SK-N-SH treated with all-trans-retinoic acid at 6 μM for 48 hours (cell line): Measurements from ENCODE around the gene STAM.

Experiments
- ATAC-seq: fragments of 200-7000 bp; cut with Tn5 transposase; 3 replicates; pipeline ENCODE4 v1.9.1; 2020; ENCODE audit warnings: mild to moderate bottlenecking, moderate library complexity
- ARNTL ChIP-seq: fragments of 450-650 bp; formaldehyde crosslinking; IDR thresholded peaks from 2 replicates; pipeline ENCODE4 v1.5.0; 2020; ENCODE audit warnings: low read depth, mild to moderate bottlenecking, moderate library complexity, borderline replicate concordance
- BACH2 ChIP-seq: fragments of 250-450 bp; sonication (Bioruptor Pico); IDR thresholded peaks from 2 replicates; pipeline ENCODE4 v1.9.0; 2021; ENCODE audit warnings: mild to moderate bottlenecking, borderline replicate concordance
- CSDC2 ChIP-seq: fragments of 250-450 bp; sonication (Bioruptor Pico); IDR thresholded peaks from 2 replicates; pipeline ENCODE4 v1.5.0; 2020; ENCODE audit warnings: mild to moderate bottlenecking, moderate library complexity
- ESRRG ChIP-seq: fragments of 250-450 bp; sonication (Bioruptor Pico); IDR thresholded peaks from 2 replicates; pipeline ENCODE4 v1.6.1; 2021; ENCODE audit warnings: mild to moderate bottlenecking
- GLIS3 ChIP-seq: fragments of 250-450 bp; sonication (Bioruptor Pico); IDR thresholded peaks from 2 replicates; pipeline ENCODE4 v1.5.0; 2020; ENCODE audit warnings: mild to moderate bottlenecking, moderate library complexity
- ISL1 ChIP-seq: fragments of 250-450 bp; sonication (Bioruptor Pico); IDR thresholded peaks from 2 replicates; pipeline ENCODE4 v2.1.2; 2022; ENCODE audit warnings: mild to moderate bottlenecking, moderate library complexity
- OSR1 ChIP-seq: fragments of 250-450 bp; sonication (Bioruptor Pico); IDR thresholded peaks from 2 replicates; pipeline ENCODE4 v1.8.0; 2022; ENCODE audit warnings: moderate library complexity, mild to moderate bottlenecking, inconsistent platforms
- PPARA ChIP-seq: fragments of 250-450 bp; sonication (Bioruptor Pico); IDR thresholded peaks from 2 replicates; pipeline ENCODE4 v1.5.0; 2020; ENCODE audit warnings: mild to moderate bottlenecking, borderline replicate concordance
- SNAI2 ChIP-seq: fragments of 250-450 bp; sonication (Bioruptor Pico); IDR thresholded peaks from 2 replicates; pipeline ENCODE4 v1.5.0; 2020; ENCODE audit warnings: mild to moderate bottlenecking, moderate library complexity
- TCF4 ChIP-seq: fragments of 250-450 bp; sonication (Bioruptor Pico); IDR thresholded peaks from 2 replicates; pipeline ENCODE4 v1.8.0; 2021; ENCODE audit warnings: mild to moderate bottlenecking, moderate library complexity, borderline replicate concordance
- TOX ChIP-seq: fragments of 250-450 bp; sonication (Bioruptor Pico); IDR thresholded peaks from 2 replicates; pipeline ENCODE4 v1.8.0; 2021; ENCODE audit warnings: mild to moderate bottlenecking, moderate library complexity, borderline replicate concordance
- ZFP3 ChIP-seq: fragments of 250-450 bp; sonication (Bioruptor Pico); IDR thresholded peaks from 2 replicates; pipeline ENCODE4 v1.5.0; 2020; ENCODE audit warnings: mild to moderate bottlenecking, moderate library complexity
- ZFP30 ChIP-seq: fragments of 450-650 bp; formaldehyde crosslinking; IDR thresholded peaks from 2 replicates; pipeline ENCODE4 v1.5.0; 2022; ENCODE audit warnings: mild to moderate bottlenecking, moderate library complexity
- ZNF565 ChIP-seq: fragments of 450-650 bp; formaldehyde crosslinking; conservative IDR thresholded peaks from 2 replicates; pipeline ENCODE4 v1.5.0; 2020; ENCODE audit warnings: low read depth, mild to moderate bottlenecking, moderate library complexity
- ZNF70 ChIP-seq: fragments of 450-650 bp; formaldehyde crosslinking; IDR thresholded peaks from 2 replicates; pipeline ENCODE4 v1.5.0; 2020; ENCODE audit warnings: mild to moderate bottlenecking, moderate library complexity
- ZNF8 ChIP-seq: fragments of 450-650 bp; formaldehyde crosslinking; IDR thresholded peaks from 2 replicates; pipeline ENCODE4 v1.5.0; 2020; ENCODE audit warnings: mild to moderate bottlenecking, moderate library complexity
- TF ChIP-seq, protein P1 (sequence below): fragments of 250-450 bp; sonication (Bioruptor Pico); IDR thresholded peaks from 2 replicates; pipeline ENCODE4 v1.8.0; 2021; ENCODE audit warnings: low read depth, mild to moderate bottlenecking, moderate library complexity, borderline replicate concordance
- TF ChIP-seq, protein P2 (sequence below): fragments of 250-450 bp; sonication (Bioruptor Pico); IDR thresholded peaks from 2 replicates; pipeline ENCODE4 v1.5.1; 2021; ENCODE audit warnings: mild to moderate bottlenecking, moderate library complexity
- TF ChIP-seq, protein P3 (sequence below): fragments of 250-450 bp; sonication (Bioruptor Pico); IDR thresholded peaks from 2 replicates; pipeline ENCODE4 v1.5.0; 2020; ENCODE audit warnings: mild to moderate bottlenecking, moderate library complexity
- TF ChIP-seq, protein P4 (sequence below): fragments of 250-450 bp; sonication (Bioruptor Pico); IDR thresholded peaks from 2 replicates; pipeline ENCODE4 v1.5.1; 2020; ENCODE audit warnings: low read depth, mild to moderate bottlenecking, moderate library complexity
- TF ChIP-seq, protein P5 (sequence below): fragments of 250-450 bp; sonication (Bioruptor Pico); IDR thresholded peaks from 2 replicates; pipeline ENCODE4 v1.8.0; 2020; ENCODE audit warnings: mild to moderate bottlenecking, moderate library complexity, borderline replicate concordance

STAM gene

DNA sequence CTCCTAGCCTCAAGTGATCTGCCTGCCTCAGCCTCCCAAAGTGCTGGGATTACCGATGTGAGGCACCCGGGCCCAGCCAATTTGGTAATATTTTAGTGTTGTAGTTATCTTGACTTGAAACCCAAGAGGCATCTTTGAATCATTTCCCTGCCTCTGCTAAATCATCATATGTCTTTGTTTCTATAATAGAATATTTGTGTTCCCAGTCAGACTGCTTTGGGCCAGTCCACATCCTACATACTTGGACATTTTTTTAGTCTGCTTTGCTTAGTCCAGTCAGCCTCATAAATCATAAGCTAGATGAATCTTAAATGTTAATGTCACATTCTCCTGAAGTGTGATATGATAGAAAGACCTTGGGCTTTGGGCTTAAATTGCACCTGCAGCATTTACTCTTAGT is 5.9 kb downstream of the STAM start:
- ATAC-seq, result peak; percentile 34; the same call in 1 of the 3 replicates
- TF ChIP-seq GLIS3 (CRISPR knock-in tag) (no peak), ZNF565 (CRISPR knock-in tag) (no peak), PPARA (CRISPR knock-in tag) (no peak), ZNF70 (CRISPR knock-in tag) (no peak), OSR1 (no peak)

DNA sequence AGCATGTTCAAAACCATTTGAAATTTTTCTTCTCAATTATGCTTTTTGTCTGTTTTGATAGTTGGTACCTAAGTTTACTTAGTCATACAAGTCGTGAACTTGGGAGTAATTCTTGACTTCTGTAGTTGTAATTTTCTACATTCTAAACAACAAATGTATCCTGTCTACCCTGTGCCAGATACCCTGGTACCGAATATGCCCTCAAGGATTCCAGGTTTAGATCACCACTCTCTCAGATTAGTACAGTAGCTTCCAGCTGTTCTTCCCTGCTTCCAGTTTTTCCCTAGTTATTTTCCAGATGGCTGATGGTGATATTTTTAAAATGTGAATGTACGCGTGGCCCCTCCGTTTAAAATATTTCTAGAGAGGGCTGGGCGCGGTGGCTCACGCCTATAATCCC is 6.5 kb downstream of the STAM start:
- ATAC-seq, result no peak
- TF ChIP-seq OSR1, result no peak
- TF ChIP-seq, protein P1, sequence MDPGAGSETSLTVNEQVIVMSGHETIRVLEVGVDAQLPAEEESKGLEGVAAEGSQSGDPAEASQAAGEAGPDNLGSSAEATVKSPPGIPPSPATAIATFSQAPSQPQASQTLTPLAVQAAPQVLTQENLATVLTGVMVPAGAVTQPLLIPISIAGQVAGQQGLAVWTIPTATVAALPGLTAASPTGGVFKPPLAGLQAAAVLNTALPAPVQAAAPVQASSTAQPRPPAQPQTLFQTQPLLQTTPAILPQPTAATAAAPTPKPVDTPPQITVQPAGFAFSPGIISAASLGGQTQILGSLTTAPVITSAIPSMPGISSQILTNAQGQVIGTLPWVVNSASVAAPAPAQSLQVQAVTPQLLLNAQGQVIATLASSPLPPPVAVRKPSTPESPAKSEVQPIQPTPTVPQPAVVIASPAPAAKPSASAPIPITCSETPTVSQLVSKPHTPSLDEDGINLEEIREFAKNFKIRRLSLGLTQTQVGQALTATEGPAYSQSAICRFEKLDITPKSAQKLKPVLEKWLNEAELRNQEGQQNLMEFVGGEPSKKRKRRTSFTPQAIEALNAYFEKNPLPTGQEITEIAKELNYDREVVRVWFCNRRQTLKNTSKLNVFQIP (CRISPR knock-in tag), result no peak
- no peak for TF ChIP-seq TOX
- TF ChIP-seq, protein P2, sequence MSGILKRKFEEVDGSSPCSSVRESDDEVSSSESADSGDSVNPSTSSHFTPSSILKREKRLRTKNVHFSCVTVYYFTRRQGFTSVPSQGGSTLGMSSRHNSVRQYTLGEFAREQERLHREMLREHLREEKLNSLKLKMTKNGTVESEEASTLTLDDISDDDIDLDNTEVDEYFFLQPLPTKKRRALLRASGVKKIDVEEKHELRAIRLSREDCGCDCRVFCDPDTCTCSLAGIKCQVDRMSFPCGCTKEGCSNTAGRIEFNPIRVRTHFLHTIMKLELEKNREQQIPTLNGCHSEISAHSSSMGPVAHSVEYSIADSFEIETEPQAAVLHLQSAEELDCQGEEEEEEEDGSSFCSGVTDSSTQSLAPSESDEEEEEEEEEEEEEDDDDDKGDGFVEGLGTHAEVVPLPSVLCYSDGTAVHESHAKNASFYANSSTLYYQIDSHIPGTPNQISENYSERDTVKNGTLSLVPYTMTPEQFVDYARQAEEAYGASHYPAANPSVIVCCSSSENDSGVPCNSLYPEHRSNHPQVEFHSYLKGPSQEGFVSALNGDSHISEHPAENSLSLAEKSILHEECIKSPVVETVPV (CRISPR knock-in tag), result no peak
- no peak for TF ChIP-seq SNAI2 (CRISPR knock-in tag)
- TF ChIP-seq BACH2 (CRISPR knock-in tag), result no peak
- TF ChIP-seq ARNTL (CRISPR knock-in tag), result no peak
- no peak for TF ChIP-seq PPARA (CRISPR knock-in tag)
- no peak for TF ChIP-seq ZNF8 (CRISPR knock-in tag)
- TF ChIP-seq ZFP30 (CRISPR knock-in tag), result no peak
- TF ChIP-seq TCF4 (CRISPR knock-in tag), result no peak
- no peak for TF ChIP-seq ZFP3 (CRISPR knock-in tag)
- TF ChIP-seq, protein P3, sequence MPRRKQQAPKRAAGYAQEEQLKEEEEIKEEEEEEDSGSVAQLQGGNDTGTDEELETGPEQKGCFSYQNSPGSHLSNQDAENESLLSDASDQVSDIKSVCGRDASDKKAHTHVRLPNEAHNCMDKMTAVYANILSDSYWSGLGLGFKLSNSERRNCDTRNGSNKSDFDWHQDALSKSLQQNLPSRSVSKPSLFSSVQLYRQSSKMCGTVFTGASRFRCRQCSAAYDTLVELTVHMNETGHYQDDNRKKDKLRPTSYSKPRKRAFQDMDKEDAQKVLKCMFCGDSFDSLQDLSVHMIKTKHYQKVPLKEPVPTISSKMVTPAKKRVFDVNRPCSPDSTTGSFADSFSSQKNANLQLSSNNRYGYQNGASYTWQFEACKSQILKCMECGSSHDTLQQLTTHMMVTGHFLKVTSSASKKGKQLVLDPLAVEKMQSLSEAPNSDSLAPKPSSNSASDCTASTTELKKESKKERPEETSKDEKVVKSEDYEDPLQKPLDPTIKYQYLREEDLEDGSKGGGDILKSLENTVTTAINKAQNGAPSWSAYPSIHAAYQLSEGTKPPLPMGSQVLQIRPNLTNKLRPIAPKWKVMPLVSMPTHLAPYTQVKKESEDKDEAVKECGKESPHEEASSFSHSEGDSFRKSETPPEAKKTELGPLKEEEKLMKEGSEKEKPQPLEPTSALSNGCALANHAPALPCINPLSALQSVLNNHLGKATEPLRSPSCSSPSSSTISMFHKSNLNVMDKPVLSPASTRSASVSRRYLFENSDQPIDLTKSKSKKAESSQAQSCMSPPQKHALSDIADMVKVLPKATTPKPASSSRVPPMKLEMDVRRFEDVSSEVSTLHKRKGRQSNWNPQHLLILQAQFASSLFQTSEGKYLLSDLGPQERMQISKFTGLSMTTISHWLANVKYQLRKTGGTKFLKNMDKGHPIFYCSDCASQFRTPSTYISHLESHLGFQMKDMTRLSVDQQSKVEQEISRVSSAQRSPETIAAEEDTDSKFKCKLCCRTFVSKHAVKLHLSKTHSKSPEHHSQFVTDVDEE, result no peak

DNA sequence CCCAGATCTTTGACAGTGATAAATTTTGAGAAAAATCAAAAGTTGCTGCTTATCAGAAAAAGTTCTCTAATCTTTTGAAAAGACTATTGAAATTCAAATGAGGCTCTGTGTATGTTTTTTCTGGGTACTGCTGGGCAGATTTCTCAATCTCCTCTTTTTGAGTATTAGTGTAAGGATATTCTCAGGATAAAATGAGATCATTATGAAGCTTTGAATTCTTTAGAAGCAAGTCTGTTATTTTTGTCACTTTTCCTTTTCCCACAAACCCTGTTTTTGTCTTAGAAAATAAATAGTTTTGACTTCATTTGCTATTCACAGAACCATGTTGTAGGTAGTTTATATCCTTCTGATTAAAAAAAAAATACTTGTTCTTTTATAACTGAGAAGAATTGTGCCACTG is 7.9 kb downstream of the STAM start:
- ATAC-seq, result no peak
- TF ChIP-seq ZFP3 (CRISPR knock-in tag) (no peak), TOX (no peak), TCF4 (CRISPR knock-in tag) (no peak), ZNF8 (CRISPR knock-in tag) (no peak), ZNF70 (CRISPR knock-in tag) (no peak), ZNF565 (CRISPR knock-in tag) (no peak), OSR1 (no peak), ARNTL (CRISPR knock-in tag) (no peak), BACH2 (CRISPR knock-in tag) (no peak), ISL1 (CRISPR knock-in tag) (no peak), SNAI2 (CRISPR knock-in tag) (no peak), CSDC2 (CRISPR knock-in tag) (no peak), ZFP30 (CRISPR knock-in tag) (no peak), ESRRG (CRISPR knock-in tag) (no peak)
- TF ChIP-seq, protein P1 (CRISPR knock-in tag), result no peak
- TF ChIP-seq, protein P3, result no peak
- TF ChIP-seq, protein P4, sequence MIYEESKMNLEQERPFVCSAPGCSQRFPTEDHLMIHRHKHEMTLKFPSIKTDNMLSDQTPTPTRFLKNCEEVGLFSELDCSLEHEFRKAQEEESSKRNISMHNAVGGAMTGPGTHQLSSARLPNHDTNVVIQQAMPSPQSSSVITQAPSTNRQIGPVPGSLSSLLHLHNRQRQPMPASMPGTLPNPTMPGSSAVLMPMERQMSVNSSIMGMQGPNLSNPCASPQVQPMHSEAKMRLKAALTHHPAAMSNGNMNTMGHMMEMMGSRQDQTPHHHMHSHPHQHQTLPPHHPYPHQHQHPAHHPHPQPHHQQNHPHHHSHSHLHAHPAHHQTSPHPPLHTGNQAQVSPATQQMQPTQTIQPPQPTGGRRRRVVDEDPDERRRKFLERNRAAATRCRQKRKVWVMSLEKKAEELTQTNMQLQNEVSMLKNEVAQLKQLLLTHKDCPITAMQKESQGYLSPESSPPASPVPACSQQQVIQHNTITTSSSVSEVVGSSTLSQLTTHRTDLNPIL (CRISPR knock-in tag), result no peak
- TF ChIP-seq, protein P5, sequence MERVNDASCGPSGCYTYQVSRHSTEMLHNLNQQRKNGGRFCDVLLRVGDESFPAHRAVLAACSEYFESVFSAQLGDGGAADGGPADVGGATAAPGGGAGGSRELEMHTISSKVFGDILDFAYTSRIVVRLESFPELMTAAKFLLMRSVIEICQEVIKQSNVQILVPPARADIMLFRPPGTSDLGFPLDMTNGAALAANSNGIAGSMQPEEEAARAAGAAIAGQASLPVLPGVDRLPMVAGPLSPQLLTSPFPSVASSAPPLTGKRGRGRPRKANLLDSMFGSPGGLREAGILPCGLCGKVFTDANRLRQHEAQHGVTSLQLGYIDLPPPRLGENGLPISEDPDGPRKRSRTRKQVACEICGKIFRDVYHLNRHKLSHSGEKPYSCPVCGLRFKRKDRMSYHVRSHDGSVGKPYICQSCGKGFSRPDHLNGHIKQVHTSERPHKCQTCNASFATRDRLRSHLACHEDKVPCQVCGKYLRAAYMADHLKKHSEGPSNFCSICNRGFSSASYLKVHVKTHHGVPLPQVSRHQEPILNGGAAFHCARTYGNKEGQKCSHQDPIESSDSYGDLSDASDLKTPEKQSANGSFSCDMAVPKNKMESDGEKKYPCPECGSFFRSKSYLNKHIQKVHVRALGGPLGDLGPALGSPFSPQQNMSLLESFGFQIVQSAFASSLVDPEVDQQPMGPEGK (CRISPR knock-in tag), result no peak
